Stomach (tissue), 9 donors: ENCODE data around the gene UNC80. TPM values are rescaled to one million over a fixed set of nuclear protein-coding genes. Genes with fewer than 3 reads are reported as not detected.

ENCODE experiments used
- DNase-seq, 2 donors: peaks; one replicate each; pipeline versions ENCODE4 v3.0.0 to v3.0.0-alpha.2; 2013 to 2019
- H3K27ac ChIP-seq, 5 donors: fragments of 200-600 bp in 4 of 5; sonication (generic) in 4 of 5; one replicate each; pipeline ENCODE4 v1.5.1; 2013 to 2019; ENCODE audit warnings: mild to moderate bottlenecking in 1 of 5, moderate library complexity in 1 of 5
- H3K27me3 ChIP-seq, 3 donors: fragments of 200-600 bp; sonication (generic); one replicate each; pipeline ENCODE4 v1.5.1; 2017 to 2019; ENCODE audit warnings: mixed run types in 1 of 3
- H3K36me3 ChIP-seq, 4 donors: fragments of 200-600 bp; sonication (generic); 1 replicate in 3 of 4; 2 replicates in 1 of 4; pipeline ENCODE4 v1.5.1; 2016 to 2019
- H3K4me1 ChIP-seq, 4 donors: fragments of 200-600 bp; sonication (generic); one replicate each; pipeline ENCODE4 v1.5.1; 2016 to 2019
- H3K4me3 ChIP-seq, 4 donors: fragments of 200-600 bp; sonication (generic) in 3 of 4; one replicate each; pipeline ENCODE4 v1.5.1; 2016 to 2019; ENCODE audit warnings: mild to moderate bottlenecking in 1 of 4
- H3K9me3 ChIP-seq, 4 donors: fragments of 200-600 bp; sonication (generic); one replicate each; pipeline ENCODE4 v1.5.1; 2016 to 2019
- CTCF ChIP-seq, 7 experiments: fragments of 450-650 bp in 4 of 7; fragments of 200-600 bp in 3 of 7; sonication (generic) in 3 of 7; IDR thresholded peaks; one replicate each; pipeline ENCODE4 v1.5.1; 2016 to 2019; ENCODE audit warnings: antibody characterized with exemption in 7 of 7, control low read depth in 2 of 7, mild to moderate bottlenecking in 1 of 7
- EP300 ChIP-seq: sonication (generic); formaldehyde crosslinking; IDR thresholded peaks from one replicate; pipeline ENCODE4 v1.6.1; 2017; ENCODE audit warnings: antibody characterized with exemption
- POLR2A ChIP-seq, 4 donors: fragments of 450-650 bp; IDR thresholded peaks; one replicate each; pipeline ENCODE4 v1.6.1; 2016; ENCODE audit warnings: antibody characterized with exemption in 4 of 4, control low read depth in 2 of 4, mild to moderate bottlenecking in 1 of 4, moderate library complexity in 1 of 4
- POLR2AphosphoS5 ChIP-seq, 3 donors: sonication (generic); formaldehyde crosslinking; IDR thresholded peaks; one replicate each; pipeline ENCODE4 v1.6.1; 2016; ENCODE audit warnings: antibody characterized with exemption in 3 of 3
- WGBS, 5 donors: extraction: QIAGEN DNeasy Blood & Tissue Kit in 3 of 5; methylation state at CpG; one replicate each; pipeline versions ENCODE4 v1.1.5 to v1.1.7; 2013 to 2018; 5-methylcytosine and 5-hydroxymethylcytosine counted together
- intact Hi-C: fragments of 100-400 bp; cut with DNase I; formaldehyde crosslinking; loops from one replicate; pipeline ENCODE4 v1.15.1; 2023; ENCODE audit warnings: low total_unique reads
- polyA plus RNA-seq, 3 donors: library from polyadenylated mRNA; stranded (reverse); fragments of 200-250 nt; gene quantifications; one replicate each; pipeline ENCODE4 v1.2.3, GENCODE V29; 2013
- total RNA-seq, 5 donors: library from RNA; depleted of rRNA; stranded (reverse); fragments of >200 nt; gene quantifications; one replicate each; pipeline versions ENCODE4 v1.1.0 to v1.2.3, GENCODE V29; 2014 to 2016
- donor health status: healthy with polysubstance abuse.
- donor health status: Bipolar disorder and iron deficiency.
- donor health status: healthy.

The UNC80 gene
- total and polyA plus RNA-seq, 8 donors, result 0.08 to 5.1 (median 0.29) TPM; not detected in 1

- 87 to 91% (median 89%) methylated on average over 6 of the region's 6 CpGs for WGBS, 5 donors
- Histone ChIP-seq H3K9me3 (peaks cover 0 to 14% (median 5%) of the 10 kb centered on the region in 4 donors), H3K4me1 (no peaks in the 10 kb centered on the region), H3K36me3 (no peaks in the 10 kb centered on the region), H3K27ac (no peak overlapping the region), H3K27me3 (no peaks in the 10 kb centered on the region), H3K4me3 (no peak overlapping the region)
- TF ChIP-seq POLR2AphosphoS5 (IDR thresholded peaks at IDR 0.05) (no peak), EP300 (no peak), POLR2A (IDR thresholded peaks at IDR 0.05) (no peak), CTCF (IDR thresholded peaks at IDR 0.05) (no peak)
- intact Hi-C loops, result no loop called here
- no peak for DNase-seq
These were observed 96.8 kb downstream of the UNC80 start for GRCh38 chr2:209868271-209868994.

- no peaks in the 10 kb centered on the region for H3K36me3 ChIP-seq
- no peaks in the 10 kb centered on the region for H3K27me3 ChIP-seq
- no peak for DNase-seq
- intact Hi-C loops, result no loop called here
- no peaks in the 10 kb centered on the region for H3K4me1 ChIP-seq
- TF ChIP-seq CTCF (IDR thresholded peaks at IDR 0.05) (no peak), EP300 (no peak), POLR2A (IDR thresholded peaks at IDR 0.05) (no peak), POLR2AphosphoS5 (IDR thresholded peaks at IDR 0.05) (no peak)
- 27 to 55% (median 42%) methylated on average over 2 of the region's 2 CpGs for WGBS, 5 donors
- H3K27ac ChIP-seq, result no peak overlapping the region
- no peak overlapping the region for H3K4me3 ChIP-seq
- peaks cover 0 to under 1% (median under 1%) of the 10 kb centered on the region in 4 donors for H3K9me3 ChIP-seq
These were observed 98.4 kb downstream of the UNC80 start for GRCh38 chr2:209870067-209870466.

GRCh38 chr2:209872675-209873074 is 101.0 kb downstream of the UNC80 start:
- intact Hi-C loops, result no loop called here
- 53 to 57% (median 55%) methylated on average over 9 of the region's 9 CpGs for WGBS, 5 donors
- Histone ChIP-seq H3K36me3 (no peaks in the 10 kb centered on the region), H3K4me1 (no peaks in the 10 kb centered on the region), H3K27me3 (no peaks in the 10 kb centered on the region), H3K27ac (no peak overlapping the region), H3K9me3 (no peaks in the 10 kb centered on the region), H3K4me3 (no peak overlapping the region)
- peak; percentile 29 to 54 for DNase-seq
- TF ChIP-seq POLR2A (IDR thresholded peaks at IDR 0.05) (no peak), POLR2AphosphoS5 (IDR thresholded peaks at IDR 0.05) (no peak), CTCF (IDR thresholded peaks at IDR 0.05) (no peak), EP300 (no peak)

GRCh38 chr2:209875270-209875669 is 103.6 kb downstream of the UNC80 start:
- Histone ChIP-seq H3K4me3 (no peak overlapping the region), H3K27ac (no peak overlapping the region), H3K4me1 (no peaks in the 10 kb centered on the region), H3K27me3 (no peaks in the 10 kb centered on the region), H3K36me3 (no peaks in the 10 kb centered on the region), H3K9me3 (no peaks in the 10 kb centered on the region)
- DNase-seq, result no peak
- WGBS, 5 donors, result 33 to 73% (median 55%) methylated on average over 1 of the region's 1 CpG
- intact Hi-C loops, result no loop called here
- TF ChIP-seq EP300 (no peak), CTCF (IDR thresholded peaks at IDR 0.05) (no peak), POLR2AphosphoS5 (IDR thresholded peaks at IDR 0.05) (no peak), POLR2A (IDR thresholded peaks at IDR 0.05) (no peak)
